HL-60 (cell line): ENCODE results near the gene ANKRD53.

Source experiments
- DNase-seq, 2 experiments: peaks; one replicate each; pipeline ENCODE4 v3.0.0-alpha.2; 2010 to 2020; ENCODE audit warnings: low read depth in 1 of 2, low spot score in 1 of 2
- H3K27ac ChIP-seq: fragments of 250-450 bp; sonication (Bioruptor Pico); replicated peaks from 2 replicates; pipeline ENCODE4 v1.5.1; 2020; ENCODE audit warnings: mild to moderate bottlenecking, moderate library complexity
- H3K27me3 ChIP-seq: fragments of 250-450 bp; sonication (Bioruptor Pico); 2 replicates; pipeline ENCODE4 v1.5.1; 2021; ENCODE audit warnings: mild to moderate bottlenecking, moderate library complexity; ENCODE audit not compliant: insufficient read depth, poor library complexity, severe bottlenecking
- H3K4me3 ChIP-seq: replicated peaks from 2 replicates; pipeline ENCODE4 v1.5.1; 2011; ENCODE audit warnings: mild to moderate bottlenecking, control low read depth, low read length; ENCODE audit not compliant: insufficient read depth
- GABPA ChIP-seq: IDR thresholded peaks from 2 replicates; pipeline ENCODE4 v1.6.1; 2012; ENCODE audit warnings: low read depth
- POLR2AphosphoS5 ChIP-seq: IDR thresholded peaks from 2 replicates; pipeline ENCODE4 v1.6.1; 2012; ENCODE audit warnings: low read depth
- SPI1 ChIP-seq: IDR thresholded peaks from 2 replicates; pipeline ENCODE4 v1.6.1; 2012; ENCODE audit warnings: low read depth, mild to moderate bottlenecking, borderline replicate concordance
- TF ChIP-seq, protein P1 (sequence below): IDR thresholded peaks from one replicate; pipeline ENCODE4 v1.5.1; 2011; ENCODE audit warnings: low read length, control low read depth, inconsistent platforms; ENCODE audit not compliant: insufficient read depth
- TF ChIP-seq, protein P2 (sequence below): IDR thresholded peaks from 2 replicates; pipeline ENCODE4 v1.6.1; 2012; ENCODE audit warnings: low read depth; ENCODE audit not compliant: insufficient replicate concordance

The ANKRD53 gene

DNA sequence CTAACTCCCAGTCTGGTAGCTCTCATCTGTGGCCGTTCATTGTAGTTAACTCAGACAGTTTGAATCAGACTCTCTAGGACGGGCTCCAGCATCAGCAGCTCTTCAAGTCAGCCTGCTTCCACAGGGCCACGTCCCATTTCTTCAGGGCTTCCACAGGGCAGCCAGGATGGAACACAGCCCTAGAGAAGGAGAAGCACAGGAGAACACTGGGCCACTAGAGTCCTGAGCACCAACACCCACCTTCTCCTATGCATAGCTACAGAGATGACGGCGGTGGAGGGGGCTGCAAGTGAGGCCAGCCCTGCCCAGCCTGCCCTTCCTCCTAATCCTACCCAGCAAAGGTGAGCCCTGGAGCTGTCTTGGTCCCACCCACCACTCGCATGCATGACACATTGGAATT is 26.4 kb downstream of the ANKRD53 start:
- TF ChIP-seq, protein P1, sequence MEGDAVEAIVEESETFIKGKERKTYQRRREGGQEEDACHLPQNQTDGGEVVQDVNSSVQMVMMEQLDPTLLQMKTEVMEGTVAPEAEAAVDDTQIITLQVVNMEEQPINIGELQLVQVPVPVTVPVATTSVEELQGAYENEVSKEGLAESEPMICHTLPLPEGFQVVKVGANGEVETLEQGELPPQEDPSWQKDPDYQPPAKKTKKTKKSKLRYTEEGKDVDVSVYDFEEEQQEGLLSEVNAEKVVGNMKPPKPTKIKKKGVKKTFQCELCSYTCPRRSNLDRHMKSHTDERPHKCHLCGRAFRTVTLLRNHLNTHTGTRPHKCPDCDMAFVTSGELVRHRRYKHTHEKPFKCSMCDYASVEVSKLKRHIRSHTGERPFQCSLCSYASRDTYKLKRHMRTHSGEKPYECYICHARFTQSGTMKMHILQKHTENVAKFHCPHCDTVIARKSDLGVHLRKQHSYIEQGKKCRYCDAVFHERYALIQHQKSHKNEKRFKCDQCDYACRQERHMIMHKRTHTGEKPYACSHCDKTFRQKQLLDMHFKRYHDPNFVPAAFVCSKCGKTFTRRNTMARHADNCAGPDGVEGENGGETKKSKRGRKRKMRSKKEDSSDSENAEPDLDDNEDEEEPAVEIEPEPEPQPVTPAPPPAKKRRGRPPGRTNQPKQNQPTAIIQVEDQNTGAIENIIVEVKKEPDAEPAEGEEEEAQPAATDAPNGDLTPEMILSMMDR: no peak
- Histone ChIP-seq H3K27ac (no peak overlapping the region), H3K4me3 (no peak overlapping the region), H3K27me3 (no peaks in the 10 kb centered on the region)
- no peak for DNase-seq

DNA sequence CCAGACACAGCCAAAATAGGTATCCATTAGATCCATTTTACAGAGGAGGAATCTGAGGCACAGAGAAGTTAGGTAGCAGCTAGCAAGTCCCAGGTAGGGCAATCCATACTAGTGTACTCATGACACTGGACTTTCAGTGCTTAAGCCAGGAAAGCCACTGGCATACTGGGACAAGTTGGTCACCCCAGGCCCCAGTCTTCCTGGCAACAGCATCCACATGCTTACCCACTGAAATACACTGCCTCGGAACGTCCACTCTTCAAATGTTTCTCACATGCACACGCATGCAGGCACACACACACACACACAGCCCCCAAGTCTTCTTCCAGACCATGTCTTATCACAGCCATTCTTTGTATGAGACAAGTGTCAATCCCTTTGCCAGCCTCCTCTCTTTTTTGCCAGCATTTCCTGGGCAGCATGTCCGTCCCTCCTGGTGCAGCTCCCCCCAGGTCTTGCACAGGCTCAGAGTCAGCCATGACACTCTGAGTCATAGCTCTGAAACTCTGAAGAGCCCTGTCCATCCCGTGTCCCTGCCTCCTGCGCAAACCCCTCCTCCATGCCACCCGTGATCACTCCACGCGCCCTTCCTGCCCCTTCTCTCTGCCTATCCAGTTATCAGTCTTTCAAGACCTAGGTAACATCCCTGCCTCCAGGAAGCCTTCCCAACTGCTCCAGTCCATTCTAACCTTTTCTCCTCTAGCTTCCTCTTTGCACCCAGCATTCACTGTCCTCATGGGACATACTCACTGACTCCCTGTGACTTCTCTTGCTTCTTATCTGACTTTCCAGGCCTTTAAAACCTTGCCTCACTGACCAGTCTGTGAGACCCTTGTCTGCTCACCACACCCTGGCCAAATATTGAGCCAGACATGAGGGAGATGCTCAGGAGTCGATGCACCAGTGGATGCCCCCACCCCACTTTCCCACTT is 27.1 kb downstream of the ANKRD53 start:
- H3K27me3 ChIP-seq: no peaks in the 10 kb centered on the region
- DNase-seq: no peak
- TF ChIP-seq, protein P1: no peak
- TF ChIP-seq GABPA (no peak), POLR2AphosphoS5 (no peak), SPI1 (no peak)
- TF ChIP-seq, protein P2, sequence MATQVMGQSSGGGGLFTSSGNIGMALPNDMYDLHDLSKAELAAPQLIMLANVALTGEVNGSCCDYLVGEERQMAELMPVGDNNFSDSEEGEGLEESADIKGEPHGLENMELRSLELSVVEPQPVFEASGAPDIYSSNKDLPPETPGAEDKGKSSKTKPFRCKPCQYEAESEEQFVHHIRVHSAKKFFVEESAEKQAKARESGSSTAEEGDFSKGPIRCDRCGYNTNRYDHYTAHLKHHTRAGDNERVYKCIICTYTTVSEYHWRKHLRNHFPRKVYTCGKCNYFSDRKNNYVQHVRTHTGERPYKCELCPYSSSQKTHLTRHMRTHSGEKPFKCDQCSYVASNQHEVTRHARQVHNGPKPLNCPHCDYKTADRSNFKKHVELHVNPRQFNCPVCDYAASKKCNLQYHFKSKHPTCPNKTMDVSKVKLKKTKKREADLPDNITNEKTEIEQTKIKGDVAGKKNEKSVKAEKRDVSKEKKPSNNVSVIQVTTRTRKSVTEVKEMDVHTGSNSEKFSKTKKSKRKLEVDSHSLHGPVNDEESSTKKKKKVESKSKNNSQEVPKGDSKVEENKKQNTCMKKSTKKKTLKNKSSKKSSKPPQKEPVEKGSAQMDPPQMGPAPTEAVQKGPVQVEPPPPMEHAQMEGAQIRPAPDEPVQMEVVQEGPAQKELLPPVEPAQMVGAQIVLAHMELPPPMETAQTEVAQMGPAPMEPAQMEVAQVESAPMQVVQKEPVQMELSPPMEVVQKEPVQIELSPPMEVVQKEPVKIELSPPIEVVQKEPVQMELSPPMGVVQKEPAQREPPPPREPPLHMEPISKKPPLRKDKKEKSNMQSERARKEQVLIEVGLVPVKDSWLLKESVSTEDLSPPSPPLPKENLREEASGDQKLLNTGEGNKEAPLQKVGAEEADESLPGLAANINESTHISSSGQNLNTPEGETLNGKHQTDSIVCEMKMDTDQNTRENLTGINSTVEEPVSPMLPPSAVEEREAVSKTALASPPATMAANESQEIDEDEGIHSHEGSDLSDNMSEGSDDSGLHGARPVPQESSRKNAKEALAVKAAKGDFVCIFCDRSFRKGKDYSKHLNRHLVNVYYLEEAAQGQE: no peak

DNA sequence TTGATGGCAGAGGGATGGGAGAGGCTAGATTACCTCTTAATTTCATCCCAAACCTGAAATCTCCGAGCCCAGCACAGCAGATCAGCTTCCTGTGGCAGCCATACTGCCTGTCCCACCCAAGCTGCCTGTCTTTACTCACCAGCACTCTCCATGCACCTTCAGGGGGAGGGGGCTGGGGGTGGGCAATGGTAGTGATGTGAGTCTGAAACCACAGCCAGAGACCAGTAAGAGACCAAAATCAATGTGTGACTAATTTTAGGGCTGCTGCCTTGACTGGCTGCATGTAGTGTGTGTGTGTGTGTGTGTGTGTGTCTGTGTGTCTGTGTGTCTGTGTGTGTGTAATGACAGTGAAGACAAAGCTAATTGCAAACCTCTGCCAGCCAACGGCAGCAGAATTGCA is 27.9 kb downstream of the ANKRD53 start:
- Histone ChIP-seq H3K27me3 (no peaks in the 10 kb centered on the region), H3K27ac (no peak overlapping the region), H3K4me3 (no peak overlapping the region)
- no peak for DNase-seq
- TF ChIP-seq GABPA (no peak), SPI1 (no peak), POLR2AphosphoS5 (no peak)
- TF ChIP-seq, protein P1: no peak

More for the DNA sequence above, 27.1 kb downstream of the ANKRD53 start:
- Histone ChIP-seq H3K27ac (no peak overlapping the region), H3K4me3 (no peak overlapping the region)

DNA sequence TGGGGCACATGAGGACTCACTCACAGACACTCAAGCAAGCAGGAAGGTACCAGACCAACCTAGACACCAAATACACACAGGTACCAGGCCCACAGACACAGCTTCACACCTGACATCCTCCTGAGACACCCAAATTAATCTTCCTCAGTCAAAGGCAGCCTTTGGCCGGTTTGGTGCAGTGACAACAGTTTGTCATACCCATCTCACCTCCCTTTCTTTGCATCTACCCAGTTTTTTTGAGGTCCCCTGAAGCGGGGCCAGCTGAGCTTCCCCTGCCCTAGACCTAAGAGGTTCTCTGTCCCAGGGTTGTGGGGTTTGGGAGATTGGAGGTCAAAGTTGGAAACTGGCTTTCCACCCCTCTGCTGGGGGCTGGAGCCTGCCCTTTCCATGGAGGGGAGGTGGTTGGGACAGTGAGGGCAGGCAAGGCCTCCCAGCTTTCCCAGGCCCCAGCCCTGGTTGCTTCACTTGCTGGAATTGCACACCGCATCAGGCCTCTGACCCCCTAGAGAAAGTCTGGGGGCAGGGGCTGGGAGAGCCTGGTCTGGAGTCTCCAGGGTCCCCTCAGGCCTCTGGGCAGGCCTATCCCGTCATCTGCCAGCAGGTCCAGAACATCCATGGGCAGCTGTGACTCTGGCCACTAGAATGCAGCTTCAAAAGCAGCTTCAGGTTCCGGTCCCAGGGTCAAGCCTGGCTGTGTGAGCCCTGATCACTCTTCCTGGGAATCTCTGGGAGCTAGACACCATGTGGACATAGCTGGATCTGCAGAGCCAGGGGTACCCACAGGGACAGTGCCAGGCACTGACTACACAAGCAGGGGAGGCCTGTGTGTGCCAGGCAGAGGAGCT is 28.7 kb downstream of the ANKRD53 start:
- no peak overlapping the region for H3K27ac ChIP-seq
- TF ChIP-seq, protein P2: no peak
- TF ChIP-seq POLR2AphosphoS5: no peak
- TF ChIP-seq, protein P1: no peak
- TF ChIP-seq GABPA: no peak
- no peak for TF ChIP-seq SPI1
- no peaks in the 10 kb centered on the region for H3K27me3 ChIP-seq
- no peak for DNase-seq
- no peak overlapping the region for H3K4me3 ChIP-seq
